ENCODE measurements around the gene ATP8B4.
"Not testable (repeated sequence)": the region's sequence is repeated elsewhere in the genome, so short reads cannot be mapped to it uniquely, and the experiment has no call there.

ATP8B4 gene

GRCh38 chr15:50119063-50120040 lies at the start of gene ATP8B4:
Gene ATP8B4, minus strand, starts transcription at chr15:50119233. Its CDS starts 12,267 bp downstream, at chr15:50106966.
- no peak within 1 kb of the TSS for H3K4me3 ChIP-seq (ENCODE audit: low read depth in 1 of 2, low read length in 2 of 2)
- H3K4me1 ChIP-seq (ENCODE audit: control insufficient read depth in 1 of 2, insufficient read depth in 2 of 2, low read length in 2 of 2) = no peaks in the 10 kb centered on the region
- no peak within 1 kb of the TSS for H3K27ac ChIP-seq (ENCODE audit: low read length)
- H3K27me3 ChIP-seq (ENCODE audit: low read depth, low read length) = no peaks in the 10 kb centered on the region
- no peaks in the 10 kb centered on the region for H3K36me3 ChIP-seq (ENCODE audit: control insufficient read depth in 1 of 2, insufficient read depth in 2 of 2, low read length in 2 of 2)
- peaks cover 0 to 3% of the 10 kb centered on the region in 2 donors for H3K9me3 ChIP-seq (ENCODE audit: control insufficient read depth in 1 of 2, low read length in 2 of 2)

- H3K4me3 ChIP-seq (ENCODE audit: low read depth in 1 of 2, low read length in 2 of 2) = no peak overlapping the region
- no peaks in the 10 kb centered on the region for H3K36me3 ChIP-seq (ENCODE audit: control insufficient read depth in 1 of 2, insufficient read depth in 2 of 2, low read length in 2 of 2)
- H3K9me3 ChIP-seq (ENCODE audit: control insufficient read depth in 1 of 2, low read length in 2 of 2) = no peaks in the 10 kb centered on the region
- H3K27ac ChIP-seq (ENCODE audit: low read length) = no peak overlapping the region
- no peaks in the 10 kb centered on the region for H3K4me1 ChIP-seq (ENCODE audit: control insufficient read depth in 1 of 2, insufficient read depth in 2 of 2, low read length in 2 of 2)
- no peaks in the 10 kb centered on the region for H3K27me3 ChIP-seq (ENCODE audit: low read depth, low read length)
These were observed 49.3 kb upstream of the ATP8B4 start for GRCh38 chr15:50168379-50168778.

- no peaks in the 10 kb centered on the region for H3K4me1 ChIP-seq (ENCODE audit: control insufficient read depth in 1 of 2, insufficient read depth in 2 of 2, low read length in 2 of 2)
- H3K9me3 ChIP-seq (ENCODE audit: control insufficient read depth in 1 of 2, low read length in 2 of 2) = no peaks in the 10 kb centered on the region
- no peaks in the 10 kb centered on the region for H3K27me3 ChIP-seq (ENCODE audit: low read depth, low read length)
- no peaks in the 10 kb centered on the region for H3K36me3 ChIP-seq (ENCODE audit: control insufficient read depth in 1 of 2, insufficient read depth in 2 of 2, low read length in 2 of 2)
- H3K27ac ChIP-seq (ENCODE audit: low read length) = no peak overlapping the region
- H3K4me3 ChIP-seq (ENCODE audit: low read depth in 1 of 2, low read length in 2 of 2) = no peak overlapping the region
These were observed 48.1 kb upstream of the ATP8B4 start for GRCh38 chr15:50167110-50167509.

- no peak overlapping the region for H3K27ac ChIP-seq (ENCODE audit: low read length)
- H3K4me3 ChIP-seq (ENCODE audit: low read depth in 1 of 2, low read length in 2 of 2) = no peak overlapping the region
- H3K27me3 ChIP-seq (ENCODE audit: low read depth, low read length) = no peaks in the 10 kb centered on the region
- H3K4me1 ChIP-seq (ENCODE audit: control insufficient read depth in 1 of 2, insufficient read depth in 2 of 2, low read length in 2 of 2) = no peaks in the 10 kb centered on the region
- no peaks in the 10 kb centered on the region for H3K9me3 ChIP-seq (ENCODE audit: control insufficient read depth in 1 of 2, low read length in 2 of 2)
- no peaks in the 10 kb centered on the region for H3K36me3 ChIP-seq (ENCODE audit: control insufficient read depth in 1 of 2, insufficient read depth in 2 of 2, low read length in 2 of 2)
These were observed 47.2 kb upstream of the ATP8B4 start for GRCh38 chr15:50166216-50166615.

GRCh38 chr15:50164458-50164857 lies 45.4 kb upstream of the ATP8B4 start:
- H3K4me3 ChIP-seq (ENCODE audit: low read depth in 1 of 2, low read length in 2 of 2) = no peak overlapping the region
- no peak overlapping the region for H3K27ac ChIP-seq (ENCODE audit: low read length)
- no peaks in the 10 kb centered on the region for H3K9me3 ChIP-seq (ENCODE audit: control insufficient read depth in 1 of 2, low read length in 2 of 2)
- no peaks in the 10 kb centered on the region for H3K36me3 ChIP-seq (ENCODE audit: control insufficient read depth in 1 of 2, insufficient read depth in 2 of 2, low read length in 2 of 2)
- H3K4me1 ChIP-seq (ENCODE audit: control insufficient read depth in 1 of 2, insufficient read depth in 2 of 2, low read length in 2 of 2) = no peaks in the 10 kb centered on the region
- H3K27me3 ChIP-seq (ENCODE audit: low read depth, low read length) = no peaks in the 10 kb centered on the region

- Histone ChIP-seq H3K27me3 (ENCODE audit: low read depth, low read length) (no peaks in the 10 kb centered on the region), H3K9me3 (ENCODE audit: control insufficient read depth in 1 of 2, low read length in 2 of 2) (no peaks in the 10 kb centered on the region), H3K36me3 (ENCODE audit: control insufficient read depth in 1 of 2, insufficient read depth in 2 of 2, low read length in 2 of 2) (no peaks in the 10 kb centered on the region), H3K4me3 (ENCODE audit: low read depth in 1 of 2, low read length in 2 of 2) (no peak overlapping the region), H3K4me1 (ENCODE audit: control insufficient read depth in 1 of 2, insufficient read depth in 2 of 2, low read length in 2 of 2) (no peaks in the 10 kb centered on the region), H3K27ac (ENCODE audit: low read length) (no peak overlapping the region)
These were observed 44.8 kb upstream of the ATP8B4 start for GRCh38 chr15:50163719-50164410.

GRCh38 chr15:50162969-50163718 lies 44.1 kb upstream of the ATP8B4 start:
- H3K9me3 ChIP-seq (ENCODE audit: control insufficient read depth in 1 of 2, low read length in 2 of 2) = no peaks in the 10 kb centered on the region
- H3K4me1 ChIP-seq (ENCODE audit: control insufficient read depth in 1 of 2, insufficient read depth in 2 of 2, low read length in 2 of 2) = no peaks in the 10 kb centered on the region
- H3K27me3 ChIP-seq (ENCODE audit: low read depth, low read length) = no peaks in the 10 kb centered on the region
- no peaks in the 10 kb centered on the region for H3K36me3 ChIP-seq (ENCODE audit: control insufficient read depth in 1 of 2, insufficient read depth in 2 of 2, low read length in 2 of 2)
- H3K27ac ChIP-seq (ENCODE audit: low read length) = no peak overlapping the region
- H3K4me3 ChIP-seq (ENCODE audit: low read depth in 1 of 2, low read length in 2 of 2) = no peak overlapping the region

- H3K9me3 ChIP-seq (ENCODE audit: control insufficient read depth in 1 of 2, low read length in 2 of 2); H3K27me3 ChIP-seq (ENCODE audit: low read depth, low read length); H3K4me1 ChIP-seq (ENCODE audit: control insufficient read depth in 1 of 2, insufficient read depth in 2 of 2, low read length in 2 of 2); H3K36me3 ChIP-seq (ENCODE audit: control insufficient read depth in 1 of 2, insufficient read depth in 2 of 2, low read length in 2 of 2); H3K27ac ChIP-seq (ENCODE audit: low read length); H3K4me3 ChIP-seq (ENCODE audit: low read depth in 1 of 2, low read length in 2 of 2): not testable (repeated sequence)
These were observed 39.2 kb upstream of the ATP8B4 start for GRCh38 chr15:50158236-50158635.

GRCh38 chr15:50151476-50151875 lies 32.4 kb upstream of the ATP8B4 start:
- Histone ChIP-seq H3K9me3 (ENCODE audit: control insufficient read depth in 1 of 2, low read length in 2 of 2) (no peaks in the 10 kb centered on the region), H3K4me3 (ENCODE audit: low read depth in 1 of 2, low read length in 2 of 2) (no peak overlapping the region), H3K27me3 (ENCODE audit: low read depth, low read length) (no peaks in the 10 kb centered on the region), H3K27ac (ENCODE audit: low read length) (no peak overlapping the region), H3K4me1 (ENCODE audit: control insufficient read depth in 1 of 2, insufficient read depth in 2 of 2, low read length in 2 of 2) (no peaks in the 10 kb centered on the region), H3K36me3 (ENCODE audit: control insufficient read depth in 1 of 2, insufficient read depth in 2 of 2, low read length in 2 of 2) (no peaks in the 10 kb centered on the region)

- no peaks in the 10 kb centered on the region for H3K27me3 ChIP-seq (ENCODE audit: low read depth, low read length)
- H3K4me3 ChIP-seq (ENCODE audit: low read depth in 1 of 2, low read length in 2 of 2) = no peak overlapping the region
- H3K36me3 ChIP-seq (ENCODE audit: control insufficient read depth in 1 of 2, insufficient read depth in 2 of 2, low read length in 2 of 2) = no peaks in the 10 kb centered on the region
- H3K4me1 ChIP-seq (ENCODE audit: control insufficient read depth in 1 of 2, insufficient read depth in 2 of 2, low read length in 2 of 2) = no peaks in the 10 kb centered on the region
- no peaks in the 10 kb centered on the region for H3K9me3 ChIP-seq (ENCODE audit: control insufficient read depth in 1 of 2, low read length in 2 of 2)
- H3K27ac ChIP-seq (ENCODE audit: low read length) = no peak overlapping the region
These were observed 31.8 kb upstream of the ATP8B4 start for GRCh38 chr15:50150851-50151250.

GRCh38 chr15:50150349-50150748 lies 31.3 kb upstream of the ATP8B4 start:
- H3K27me3 ChIP-seq (ENCODE audit: low read depth, low read length) = no peaks in the 10 kb centered on the region
- H3K36me3 ChIP-seq (ENCODE audit: control insufficient read depth in 1 of 2, insufficient read depth in 2 of 2, low read length in 2 of 2) = no peaks in the 10 kb centered on the region
- H3K4me1 ChIP-seq (ENCODE audit: control insufficient read depth in 1 of 2, insufficient read depth in 2 of 2, low read length in 2 of 2) = no peaks in the 10 kb centered on the region
- no peak overlapping the region for H3K27ac ChIP-seq (ENCODE audit: low read length)
- H3K9me3 ChIP-seq (ENCODE audit: control insufficient read depth in 1 of 2, low read length in 2 of 2) = no peaks in the 10 kb centered on the region
- H3K4me3 ChIP-seq (ENCODE audit: low read depth in 1 of 2, low read length in 2 of 2) = no peak overlapping the region
